ENCODE data around the gene OSTN.
"Not testable (repeated sequence)": the region's sequence is repeated elsewhere in the genome, so short reads cannot be mapped to it uniquely, and the experiment has no call there.

OSTN gene, protein sequence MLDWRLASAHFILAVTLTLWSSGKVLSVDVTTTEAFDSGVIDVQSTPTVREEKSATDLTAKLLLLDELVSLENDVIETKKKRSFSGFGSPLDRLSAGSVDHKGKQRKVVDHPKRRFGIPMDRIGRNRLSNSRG

DNA sequence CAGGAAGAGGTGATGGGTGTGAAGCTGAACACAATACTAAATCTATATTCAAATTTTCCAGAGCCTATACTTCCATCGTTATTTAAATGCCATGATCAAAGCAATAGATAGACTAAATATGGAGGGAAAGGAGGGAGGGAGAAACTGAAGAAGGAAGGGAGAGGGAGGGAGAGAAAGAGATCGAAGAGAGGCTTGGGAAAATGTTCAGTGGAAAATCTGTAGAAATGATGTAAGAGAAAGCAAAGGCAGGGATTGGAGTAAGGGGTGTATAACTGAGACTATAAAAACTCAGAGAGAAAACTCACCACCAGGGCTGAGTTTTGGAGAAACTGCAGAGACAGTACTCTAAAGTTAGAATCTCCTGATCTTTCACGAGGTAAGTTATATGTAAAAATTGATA is at the start of gene OSTN:
Gene OSTN, plus strand, starts transcription at position 310 of the 400 bp plus-strand sequence. CDS start 13,292 bp downstream, outside the sequence.
- DNase-seq (ENCODE audit: low spot score), result no peak

DNA sequence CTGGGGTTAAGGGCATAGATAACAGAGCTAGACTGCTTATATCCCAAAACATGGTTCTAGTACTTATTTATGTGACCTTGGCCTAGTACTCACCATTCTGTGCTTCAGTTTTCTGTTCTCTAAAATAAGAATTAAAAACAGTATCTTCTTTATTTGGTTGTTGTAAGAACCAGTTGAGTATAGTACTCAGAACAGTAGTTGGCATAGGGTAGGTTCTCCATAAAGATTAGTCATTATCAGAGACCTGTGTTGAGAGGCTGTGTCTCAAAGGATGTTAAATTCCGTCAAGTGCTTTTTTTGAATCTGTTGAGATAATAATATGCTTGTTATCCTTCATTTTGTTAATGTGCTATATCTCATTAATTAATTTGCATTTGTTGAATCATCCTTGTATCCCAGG is 47.4 kb upstream of the OSTN start:
- no peak for DNase-seq (ENCODE audit: low spot score)

DNA sequence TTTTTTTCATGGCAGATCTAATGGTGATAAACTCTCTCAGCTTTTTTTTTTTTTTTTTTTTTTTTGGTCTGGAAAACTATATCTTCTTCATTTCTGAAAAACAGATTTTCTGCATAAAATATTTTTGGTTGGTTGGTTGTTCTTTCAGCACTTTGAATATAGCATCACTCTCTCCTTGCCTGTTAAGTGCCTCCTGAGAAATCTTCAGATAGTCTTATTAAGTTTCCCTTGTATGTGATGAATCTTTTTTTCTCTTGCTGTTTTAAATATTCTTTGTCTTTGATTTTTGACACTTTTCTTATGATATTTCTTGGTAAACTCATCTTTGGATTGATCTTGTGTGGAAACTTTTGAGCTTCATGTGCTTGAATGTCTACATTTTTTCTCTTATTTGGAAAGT is 44.2 kb upstream of the OSTN start:
- no peak for DNase-seq (ENCODE audit: low spot score)

DNA sequence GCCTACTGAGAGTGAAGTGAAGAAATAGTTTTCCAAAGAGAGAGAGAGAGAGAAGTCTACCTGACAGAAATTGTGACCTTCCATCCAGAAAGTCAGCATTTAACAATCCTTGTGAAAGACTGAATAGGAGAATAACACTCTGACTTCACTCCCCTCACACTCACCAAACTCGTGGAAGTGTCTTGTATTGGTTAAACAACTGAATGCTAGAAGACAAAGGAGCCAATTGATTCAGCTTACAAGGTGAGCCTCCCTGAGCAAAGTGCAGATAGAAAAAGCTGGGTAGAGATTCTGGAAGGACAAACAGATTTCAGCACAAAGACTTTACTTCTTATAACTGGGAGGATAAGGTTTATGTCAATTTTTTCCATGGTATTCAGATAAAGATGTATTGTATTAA is 40.8 kb upstream of the OSTN start:
- no peak for DNase-seq (ENCODE audit: low spot score)

DNA sequence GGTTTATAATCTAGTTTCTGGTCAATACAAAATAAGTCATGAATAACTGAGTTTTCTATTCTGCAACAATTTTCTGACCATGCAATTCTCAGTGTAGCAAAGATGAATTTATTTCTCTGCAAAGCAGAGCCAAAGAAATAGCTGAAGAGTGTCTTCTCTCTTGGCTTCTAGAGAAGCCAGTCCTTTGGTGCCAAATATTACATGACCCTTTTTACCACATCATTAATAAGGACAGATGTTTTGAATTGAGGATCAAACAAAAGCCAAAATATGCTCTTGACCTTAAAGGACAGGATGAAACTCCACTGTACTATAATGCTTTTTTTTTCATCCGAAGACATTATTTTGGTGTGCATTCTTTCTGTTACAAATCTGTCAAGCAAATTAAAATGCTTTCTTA is 40.2 kb upstream of the OSTN start:
- DNase-seq (ENCODE audit: low spot score), result no peak

DNA sequence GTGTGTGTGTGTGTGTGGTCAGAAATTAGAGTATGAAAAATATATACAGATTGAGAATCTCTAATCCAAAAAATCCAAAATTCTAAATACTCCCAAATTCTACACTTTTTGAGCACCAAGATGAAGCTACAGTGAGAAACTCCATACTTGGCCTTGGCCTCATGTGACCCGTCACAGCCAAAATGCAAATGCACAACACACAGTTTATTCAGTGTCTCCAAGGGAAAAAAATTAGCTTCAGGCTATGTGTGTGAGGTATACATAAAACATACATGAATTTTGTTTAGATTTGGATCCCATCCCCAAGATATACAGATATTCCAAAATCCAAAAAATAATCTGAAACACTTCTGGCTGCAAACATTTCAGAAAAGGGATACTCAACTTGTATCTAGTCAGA is 33.2 kb upstream of the OSTN start:
- no peak for DNase-seq (ENCODE audit: low spot score)

DNA sequence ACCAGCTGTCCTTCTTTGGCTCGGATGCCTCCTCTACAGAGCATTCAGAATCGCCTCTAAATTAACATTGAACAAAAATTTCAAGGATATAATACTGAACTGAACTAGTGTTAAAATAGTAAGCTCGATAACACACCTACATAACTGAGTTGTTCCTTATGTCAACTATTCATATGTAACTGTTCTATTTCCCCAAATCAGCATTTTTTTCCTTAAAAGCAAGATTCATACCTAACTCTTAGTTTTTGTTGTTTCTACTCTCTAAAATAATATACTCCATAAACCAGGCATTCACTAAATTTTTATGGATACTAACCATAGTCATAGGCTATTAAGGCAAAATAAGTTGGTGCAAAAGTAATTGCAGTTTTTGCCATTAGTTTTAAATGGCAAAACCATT is 32.7 kb upstream of the OSTN start:
- no peak for DNase-seq (ENCODE audit: low spot score)

DNA sequence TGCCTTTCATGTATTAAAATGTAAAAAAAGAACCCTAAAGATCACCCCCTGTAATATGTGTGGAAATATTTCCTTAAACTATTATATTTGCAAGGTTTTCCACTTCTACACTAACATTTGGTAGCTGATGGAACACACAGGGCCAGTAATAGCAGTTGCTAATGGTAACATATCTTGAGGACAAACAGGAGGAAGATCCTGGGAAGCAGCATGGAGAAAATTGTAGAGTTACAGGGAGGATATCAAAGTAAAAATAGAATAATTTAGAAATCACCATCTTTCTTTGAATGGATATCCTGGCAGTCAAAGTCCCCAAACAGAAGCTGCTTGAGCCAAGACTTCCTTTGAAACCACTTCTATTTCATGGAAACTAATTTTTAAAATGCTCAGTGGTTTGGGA is 29.5 kb upstream of the OSTN start:
- no peak for DNase-seq (ENCODE audit: low spot score)

DNA sequence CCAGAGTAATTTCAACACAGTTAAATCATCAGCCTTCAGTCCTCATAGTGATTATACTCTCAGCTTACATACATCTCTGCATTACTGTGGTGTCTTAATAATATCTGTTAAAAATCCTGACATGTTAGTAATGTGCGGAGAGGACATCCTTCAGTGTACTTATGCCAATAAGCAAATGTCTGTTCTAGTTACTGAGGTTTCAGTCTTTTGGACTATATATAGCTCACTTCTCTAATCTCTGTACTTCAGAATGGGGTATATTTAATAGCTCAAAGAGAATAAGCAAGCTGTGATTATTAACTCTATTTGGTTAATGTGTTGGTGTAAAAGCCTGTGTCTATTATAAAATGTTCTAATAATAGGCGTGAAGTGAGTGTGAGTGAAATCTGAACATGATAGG is 28.9 kb upstream of the OSTN start:
- no peak for DNase-seq (ENCODE audit: low spot score)

DNA sequence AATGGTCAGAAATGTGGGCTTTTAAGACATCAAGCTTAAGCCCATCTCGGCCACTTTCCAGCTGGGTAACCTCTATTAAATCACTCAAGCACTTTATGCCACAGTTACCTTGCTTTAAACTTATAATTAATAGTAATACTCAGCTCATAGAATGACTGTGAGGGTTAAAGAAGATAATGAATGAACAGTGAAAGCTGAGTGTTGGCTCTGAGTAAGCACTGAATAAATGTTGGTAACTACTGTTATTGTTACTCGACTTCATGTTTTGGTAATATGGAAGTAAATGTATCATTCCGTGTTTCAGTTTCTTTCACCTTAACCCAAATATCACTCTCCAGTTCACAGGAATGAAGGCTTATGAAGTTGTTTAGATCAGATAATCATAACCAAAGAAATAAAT is 23.9 kb upstream of the OSTN start:
- no peak for DNase-seq (ENCODE audit: low spot score)

DNA sequence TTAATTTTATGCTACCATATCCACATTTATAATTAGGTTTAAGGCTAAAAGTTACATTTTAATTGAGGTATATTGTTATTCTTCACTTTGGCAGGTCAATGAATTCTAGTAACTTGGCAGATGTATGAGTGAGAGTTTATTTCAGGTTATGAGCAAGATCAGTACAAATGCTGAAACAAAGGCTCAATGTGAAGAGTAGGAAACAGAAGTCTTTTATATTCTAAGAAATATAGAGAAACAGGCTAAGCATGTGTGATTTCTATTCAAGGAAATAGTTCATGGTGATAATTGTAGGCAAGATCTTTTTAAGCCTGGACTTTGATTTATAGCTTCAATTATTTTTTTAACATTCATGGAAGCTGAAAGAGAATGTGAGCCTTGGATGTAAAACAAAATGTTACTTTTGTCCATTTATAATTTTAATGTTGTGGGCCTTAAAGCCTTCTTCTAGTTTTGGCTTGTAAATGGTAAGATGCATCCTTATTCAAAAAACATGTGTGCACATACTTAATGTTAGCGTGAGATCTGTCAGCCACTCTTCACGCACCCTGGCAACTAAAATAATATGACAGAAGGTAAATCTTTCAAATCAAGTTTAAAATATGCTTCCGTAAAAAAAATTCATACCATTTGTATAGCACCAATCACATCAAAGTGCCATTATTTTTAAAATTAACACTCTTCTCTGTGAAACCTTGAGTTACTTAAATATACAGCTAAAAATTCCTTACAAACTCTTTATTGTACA is 22.8 kb upstream of the OSTN start:
- DNase-seq (ENCODE audit: low spot score), result peak; percentile 11

DNA sequence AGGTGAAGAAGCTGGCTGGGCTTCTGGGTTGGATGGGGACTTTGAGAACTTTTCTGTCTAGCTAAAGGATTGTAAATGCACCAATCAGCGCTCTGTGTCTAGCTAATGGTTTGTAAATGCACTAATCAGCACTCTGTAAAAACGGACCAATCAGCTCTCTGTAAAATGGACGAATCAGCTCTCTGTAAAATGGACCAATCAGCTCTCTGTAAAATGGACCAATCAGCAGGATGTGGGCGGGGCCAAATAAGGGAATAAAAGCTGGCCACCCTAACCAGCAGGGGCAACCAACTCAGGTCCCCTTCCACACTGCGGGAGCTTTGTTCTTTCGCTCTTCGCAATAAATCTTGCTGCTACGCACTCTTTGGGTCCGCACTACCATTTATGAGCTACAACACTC is 13.7 kb upstream of the OSTN start:
- DNase-seq (ENCODE audit: low spot score), result not testable (repeated sequence)

DNA sequence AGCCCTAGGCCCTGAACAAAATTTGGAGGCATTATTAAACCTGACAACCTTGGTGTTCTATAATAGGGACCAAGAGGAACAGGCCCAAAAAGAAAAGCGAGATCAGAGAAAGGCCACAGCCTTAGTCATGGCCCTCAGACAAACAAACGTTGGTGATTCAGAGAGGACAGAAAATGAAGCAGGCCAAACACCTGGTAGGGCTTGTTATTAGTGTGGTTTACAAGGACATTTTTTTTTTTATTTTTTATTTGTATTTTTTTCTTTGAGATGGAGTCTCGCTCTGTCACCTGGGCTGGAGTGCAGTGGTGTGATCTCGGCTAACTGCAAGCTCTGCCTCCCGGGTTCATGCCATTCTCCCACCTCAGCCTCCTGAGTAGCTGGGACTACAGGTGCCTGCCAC is 10.8 kb upstream of the OSTN start:
- not testable (repeated sequence) for DNase-seq (ENCODE audit: low spot score)

DNA sequence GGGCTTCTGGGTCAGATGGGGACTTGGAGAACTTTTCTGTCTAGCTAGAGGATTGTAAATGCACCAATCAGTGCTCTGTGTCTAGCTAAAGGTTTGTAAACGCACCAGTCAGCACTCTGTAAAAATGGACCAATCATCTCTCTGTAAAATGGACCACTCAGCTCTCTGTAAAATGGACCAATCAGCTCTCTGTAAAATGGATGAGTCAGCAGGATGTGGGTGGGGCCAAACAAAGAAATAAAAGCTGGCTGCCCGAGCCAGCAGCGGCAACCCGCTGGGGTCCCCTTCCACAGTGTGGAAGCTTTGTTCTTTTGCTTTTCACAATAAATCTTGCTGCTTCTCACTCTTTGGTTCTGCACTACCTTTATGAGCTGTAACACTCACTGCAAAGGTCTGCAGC is 6.8 kb upstream of the OSTN start:
- not testable (repeated sequence) for DNase-seq (ENCODE audit: low spot score)

DNA sequence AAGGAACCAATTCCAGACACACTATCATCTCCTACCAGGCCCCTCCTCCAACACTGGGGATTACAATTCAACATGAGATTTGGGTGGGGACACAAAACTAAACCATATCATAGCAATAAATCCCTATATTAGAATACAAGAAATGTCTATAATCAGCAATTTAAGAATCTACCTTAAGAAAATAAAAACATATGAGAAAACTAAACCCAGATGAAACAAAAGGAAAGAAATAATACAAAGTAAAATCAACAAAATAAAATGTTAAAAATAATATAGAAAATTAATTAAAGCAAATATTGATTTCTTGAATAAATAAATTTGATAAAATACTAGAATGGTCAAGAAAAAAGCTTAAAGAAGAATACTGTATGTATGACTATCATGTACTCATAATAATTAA is 6.1 kb upstream of the OSTN start:
- no peak for DNase-seq (ENCODE audit: low spot score)

DNA sequence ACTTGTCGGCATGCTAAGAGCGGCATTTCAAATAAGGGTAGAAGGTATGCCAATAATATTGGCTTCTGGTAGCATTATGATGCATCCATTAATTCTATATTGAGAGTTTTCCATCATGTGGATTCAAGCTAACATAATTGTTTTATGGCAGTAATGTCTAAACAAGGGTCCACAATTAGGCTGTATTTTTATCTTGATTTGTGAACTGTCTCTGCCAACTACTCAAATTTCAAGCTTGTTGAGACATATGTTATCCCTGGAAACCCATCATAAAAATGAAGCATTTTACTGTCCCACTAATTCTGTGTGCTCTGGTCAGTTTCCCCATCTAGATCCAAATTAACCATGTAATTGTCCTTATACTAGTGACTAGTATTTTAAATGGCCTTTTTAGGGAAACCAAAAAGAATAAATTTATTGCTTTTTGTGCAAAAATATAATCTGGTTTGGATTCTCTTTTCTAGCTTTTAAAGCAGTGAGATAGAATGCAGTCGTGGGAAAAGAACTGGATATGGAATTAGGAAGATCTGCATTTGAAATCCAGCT is 1.2 kb upstream of the OSTN start:
- no peak for DNase-seq (ENCODE audit: low spot score)

DNA sequence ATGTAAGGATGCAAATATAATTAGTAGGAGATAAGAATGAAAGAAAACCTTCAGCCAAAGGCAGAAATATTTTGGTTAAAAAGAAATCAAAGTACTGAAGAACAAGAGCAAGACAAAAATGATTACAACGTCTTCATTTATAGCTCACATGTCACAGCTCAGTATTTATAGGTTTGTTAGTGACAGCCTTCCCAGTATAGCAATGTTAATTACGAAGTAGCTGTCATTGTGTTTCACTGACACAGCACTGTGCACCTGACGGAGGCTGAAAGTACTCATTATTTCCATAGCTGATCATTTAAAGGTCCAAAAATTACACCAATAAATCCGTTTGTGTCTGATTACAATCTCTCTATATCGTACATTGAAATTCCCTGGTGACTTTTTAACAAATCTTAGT is 561 bp upstream of the OSTN start:
- DNase-seq (ENCODE audit: low spot score), result no peak

DNA sequence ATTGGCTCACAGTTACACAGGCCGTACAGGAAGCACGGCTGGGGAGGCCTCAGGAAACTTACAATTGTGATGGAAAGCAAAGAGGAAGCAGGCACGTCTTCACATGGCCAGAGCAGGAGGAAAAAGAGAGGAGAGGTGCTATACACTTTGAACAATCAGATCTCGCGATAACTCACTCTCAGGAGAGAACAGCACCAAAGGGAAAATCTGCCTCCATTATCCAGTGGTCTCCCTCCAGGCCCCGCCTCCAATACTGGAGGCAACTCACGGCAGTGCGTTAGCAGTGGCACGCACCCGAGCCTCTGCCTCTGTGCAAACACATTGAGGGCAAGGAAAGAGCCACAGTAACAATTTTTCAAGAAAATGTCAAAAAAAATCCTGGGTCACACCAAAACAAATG is 11.0 kb downstream of the OSTN start:
- DNase-seq (ENCODE audit: low spot score), result no peak

DNA sequence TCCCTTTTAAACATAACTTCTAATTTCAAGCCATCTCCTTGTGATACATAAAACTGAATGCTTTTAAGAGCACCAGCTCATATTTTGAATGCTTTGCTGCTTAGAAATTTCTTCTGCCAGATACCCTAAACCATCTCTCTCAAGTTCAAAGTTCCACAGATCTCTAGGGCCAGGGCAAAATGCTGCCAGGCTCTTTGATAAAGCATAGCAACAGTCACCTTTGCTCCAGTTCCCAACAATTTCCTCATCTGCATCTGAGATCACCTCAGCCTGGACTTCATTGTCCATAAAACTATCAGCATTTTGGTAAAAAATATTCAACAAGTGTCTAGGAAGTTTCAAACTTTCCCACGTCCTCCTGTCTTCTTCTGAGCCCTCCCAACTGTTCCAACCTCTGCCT is 17.5 kb downstream of the OSTN start:
- DNase-seq (ENCODE audit: low spot score), result no peak

DNA sequence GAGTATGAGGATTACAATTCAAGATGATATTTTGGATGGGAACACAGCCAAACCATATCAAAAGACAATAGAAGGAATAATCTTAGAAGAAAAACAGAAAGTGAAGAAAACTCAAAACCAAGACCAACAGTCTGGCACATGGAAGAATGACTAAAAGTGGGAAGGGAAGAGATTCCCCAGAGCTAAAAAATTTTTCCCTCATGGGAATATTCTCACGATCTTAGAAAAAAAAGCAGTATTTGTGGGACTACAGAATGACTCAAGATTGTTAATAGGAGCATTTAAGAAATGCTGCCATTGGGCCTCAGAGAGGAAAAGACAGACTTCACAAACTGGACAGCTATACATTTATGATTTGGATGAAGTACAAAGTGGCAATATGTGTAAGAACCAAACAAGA is 18.3 kb downstream of the OSTN start:
- no peak for DNase-seq (ENCODE audit: low spot score)

DNA sequence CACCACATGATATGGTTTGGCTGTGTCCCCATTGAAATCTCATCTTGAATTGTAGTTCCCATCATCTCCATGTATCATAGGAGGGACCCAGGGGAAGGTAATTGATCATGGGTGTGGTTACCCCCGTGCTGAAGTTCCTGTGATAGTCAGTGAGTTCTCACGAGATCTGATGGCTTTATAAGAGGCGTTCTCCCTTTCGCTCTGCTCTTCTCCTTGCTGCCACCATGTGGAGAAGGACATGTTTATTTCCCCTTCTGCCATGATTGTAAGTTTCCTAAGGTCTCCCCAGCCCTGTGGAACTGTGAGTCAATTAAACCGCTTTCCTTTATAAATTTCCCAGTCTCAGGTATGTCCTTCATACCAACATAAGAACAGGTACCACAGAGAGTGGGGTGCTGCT is 21.9 kb downstream of the OSTN start:
- DNase-seq (ENCODE audit: low spot score), result no peak

DNA sequence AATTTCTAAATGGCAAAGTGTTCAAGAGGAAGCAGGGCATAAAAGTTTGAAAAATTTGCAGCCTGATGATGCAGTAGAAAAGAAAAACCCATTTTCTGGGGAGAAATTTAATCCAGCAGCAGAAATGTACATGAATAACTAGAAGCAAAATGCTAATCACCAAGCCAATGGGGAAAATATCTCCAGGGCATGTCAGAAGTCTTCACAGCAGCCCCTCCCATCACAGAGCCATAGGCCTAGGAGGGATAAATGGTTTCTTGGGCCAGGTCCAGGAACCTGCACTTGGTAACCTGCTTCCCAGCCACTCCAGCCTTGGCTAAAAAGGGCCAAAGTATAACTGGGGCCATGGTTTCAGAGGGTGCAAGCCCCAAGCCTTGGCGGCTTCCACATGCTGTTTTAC is 22.6 kb downstream of the OSTN start:
- DNase-seq (ENCODE audit: low spot score), result no peak

DNA sequence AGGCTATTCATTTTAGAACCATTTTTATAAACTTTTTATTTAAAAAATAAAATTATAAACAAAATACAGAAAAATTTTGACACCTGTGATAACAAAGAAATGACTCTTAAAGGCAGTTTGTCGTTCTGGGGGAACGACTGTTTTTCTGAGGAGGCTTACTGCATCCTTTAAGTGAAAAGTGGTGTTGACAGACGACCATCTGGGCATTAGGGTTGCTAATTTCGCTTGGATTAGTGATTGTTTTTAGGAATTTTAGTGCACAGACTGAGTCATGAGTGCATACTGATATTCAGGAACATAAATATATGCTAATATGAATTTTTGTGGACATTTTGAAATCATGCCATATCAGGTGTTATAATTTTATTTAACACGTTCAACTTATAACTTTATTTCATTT is 28.5 kb downstream of the OSTN start:
- DNase-seq (ENCODE audit: low spot score), result no peak

DNA sequence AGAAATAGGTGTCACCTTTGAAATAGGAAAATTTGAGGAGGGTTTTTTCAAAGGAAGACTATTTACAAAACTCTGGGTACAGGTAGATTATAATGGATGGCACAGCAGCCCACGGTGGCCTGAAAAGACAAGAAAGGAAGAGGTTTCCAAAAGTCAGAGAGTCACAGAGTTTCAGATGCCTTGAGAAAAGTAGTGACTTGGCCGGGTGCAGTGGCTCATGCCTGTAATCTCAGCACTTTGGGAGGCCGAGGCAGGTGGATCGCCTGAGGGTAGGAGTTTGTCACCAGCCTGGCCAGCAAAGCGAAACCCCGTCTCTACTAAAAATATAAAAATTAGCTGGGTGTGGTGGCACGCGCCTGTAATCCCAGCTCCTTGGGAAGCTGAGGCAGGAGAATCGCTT is 35.2 kb downstream of the OSTN start:
- no peak for DNase-seq (ENCODE audit: low spot score)

All from globus pallidus (tissue), 1 donor.